Measurements from ENCODE around the gene PITPNC1.

The PITPNC1 gene

GRCh38 chr17:67436233-67436632 lies 59.2 kb downstream of the PITPNC1 start:
- no peak for TF ChIP-seq CTCF (IDR thresholded peaks at IDR 0.05)
- Histone ChIP-seq H3K27me3 (ENCODE audit: control insufficient read depth, insufficient read depth, low read length) (no peaks in the 10 kb centered on the region), H3K4me2 (ENCODE audit: low read length) (no peak overlapping the region), H3K9ac (no peak overlapping the region), H3K36me3 (ENCODE audit: control insufficient read depth, insufficient read depth, low read length) (no peaks in the 10 kb centered on the region), H3K9me3 (ENCODE audit: control insufficient read depth, low read length) (no peaks in the 10 kb centered on the region), H3K4me1 (no peaks in the 10 kb centered on the region), H3K4me3 (ENCODE audit: low read depth, low read length) (no peak overlapping the region), H2AFZ (no peak overlapping the region), H3K79me2 (no peaks in the 10 kb centered on the region), H3K27ac (no peak overlapping the region)

DNA sequence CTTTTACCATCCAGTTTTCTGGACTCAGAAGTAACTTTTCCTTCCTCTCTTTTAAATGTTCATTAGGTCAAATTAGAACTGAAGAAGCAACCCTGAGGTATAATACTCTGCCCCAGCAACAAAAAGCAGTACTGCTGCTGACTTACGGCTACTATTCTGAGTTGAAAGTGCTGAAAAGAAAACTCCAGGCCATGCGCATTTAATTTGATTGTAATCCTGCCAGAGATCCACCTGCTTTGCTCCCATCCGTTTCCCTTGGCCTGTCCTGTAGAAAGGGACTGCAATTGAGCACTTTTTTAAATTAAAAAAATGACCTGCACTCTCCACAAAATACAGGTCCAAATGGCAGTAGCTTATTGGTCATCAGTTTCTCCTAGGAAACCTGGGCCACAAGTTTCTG lies 61.6 kb downstream of the PITPNC1 start:
- Histone ChIP-seq H2AFZ (no peak overlapping the region), H3K27me3 (ENCODE audit: control insufficient read depth, insufficient read depth, low read length) (no peaks in the 10 kb centered on the region), H3K79me2 (no peaks in the 10 kb centered on the region), H3K4me3 (ENCODE audit: low read depth, low read length) (no peak overlapping the region), H3K4me1 (no peaks in the 10 kb centered on the region), H3K9ac (no peak overlapping the region), H3K4me2 (ENCODE audit: low read length) (no peak overlapping the region), H3K9me3 (ENCODE audit: control insufficient read depth, low read length) (no peaks in the 10 kb centered on the region), H3K27ac (no peak overlapping the region), H3K36me3 (ENCODE audit: control insufficient read depth, insufficient read depth, low read length) (no peaks in the 10 kb centered on the region)
- no peak for TF ChIP-seq CTCF (IDR thresholded peaks at IDR 0.05)

DNA sequence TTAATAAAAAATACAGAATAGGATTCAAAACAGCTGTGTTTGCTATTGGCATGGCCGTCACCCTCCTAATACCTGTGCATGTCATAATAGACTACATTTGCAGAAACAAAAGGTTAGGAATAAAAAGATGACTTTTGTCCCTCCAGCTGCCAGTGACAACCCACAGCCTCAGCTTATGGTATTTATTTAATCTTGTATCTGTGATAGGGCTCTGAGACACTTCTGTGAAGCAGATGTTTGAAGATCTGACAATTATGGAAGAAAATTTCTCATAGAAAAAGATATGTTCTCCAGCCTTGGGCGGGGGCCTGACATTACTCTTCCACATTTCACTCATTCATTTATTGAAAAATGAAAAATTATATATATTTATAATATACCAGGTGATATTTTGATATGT lies 62.2 kb downstream of the PITPNC1 start:
- Histone ChIP-seq H3K36me3 (ENCODE audit: control insufficient read depth, insufficient read depth, low read length) (no peaks in the 10 kb centered on the region), H3K27ac (no peak overlapping the region), H3K9ac (no peak overlapping the region)

DNA sequence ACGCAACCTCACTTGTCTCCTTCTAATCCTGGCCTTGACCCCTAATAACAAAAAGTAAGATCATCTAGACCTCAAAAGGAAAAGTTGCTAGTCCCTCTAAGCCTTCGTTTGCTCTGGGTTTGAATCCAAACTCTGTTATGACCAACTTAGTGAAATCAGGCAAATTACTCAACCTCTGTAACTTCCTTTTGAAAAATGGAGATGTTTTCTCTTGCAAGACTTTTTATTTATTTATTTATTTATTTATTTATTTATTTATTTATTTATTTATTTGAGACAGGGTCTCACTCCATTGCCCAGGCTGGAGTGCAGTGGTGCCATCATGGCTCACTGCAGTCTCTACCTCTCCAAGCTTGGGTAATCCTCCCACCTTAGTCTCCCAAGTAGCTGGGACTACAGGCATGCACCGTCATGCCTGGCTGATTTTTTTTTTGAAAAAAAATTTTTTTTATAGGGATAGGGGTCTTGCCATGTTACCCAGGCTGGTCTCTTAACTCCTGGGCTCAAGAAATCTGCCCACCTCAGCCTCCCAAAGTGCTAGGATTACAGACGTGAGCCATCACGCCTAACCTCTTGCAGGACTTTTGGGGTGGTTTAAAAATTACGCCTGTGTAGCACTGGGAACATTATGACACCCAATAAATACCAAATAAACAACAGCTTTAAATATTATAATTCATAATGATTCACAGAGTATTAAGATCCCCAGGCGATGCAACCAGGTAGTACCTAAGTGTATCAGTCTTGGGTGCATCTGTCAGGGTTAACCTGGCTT lies 63.4 kb downstream of the PITPNC1 start:
- Histone ChIP-seq H3K27ac (peak overlapping the region; percentile 3), H2AFZ (no peak overlapping the region), H3K4me3 (ENCODE audit: low read depth, low read length) (no peak overlapping the region), H3K36me3 (ENCODE audit: control insufficient read depth, insufficient read depth, low read length) (no peaks in the 10 kb centered on the region), H3K27me3 (ENCODE audit: control insufficient read depth, insufficient read depth, low read length) (no peaks in the 10 kb centered on the region), H3K79me2 (no peaks in the 10 kb centered on the region), H3K9me3 (ENCODE audit: control insufficient read depth, low read length) (no peaks in the 10 kb centered on the region), H3K4me1 (no peaks in the 10 kb centered on the region), H3K9ac (no peak overlapping the region), H3K4me2 (ENCODE audit: low read length) (no peak overlapping the region)
- TF ChIP-seq CTCF (IDR thresholded peaks at IDR 0.05): no peak

More for the DNA sequence above, 62.2 kb downstream of the PITPNC1 start:
- Histone ChIP-seq H3K79me2 (no peaks in the 10 kb centered on the region), H2AFZ (no peak overlapping the region), H3K4me1 (no peaks in the 10 kb centered on the region), H3K9me3 (ENCODE audit: control insufficient read depth, low read length) (no peaks in the 10 kb centered on the region), H3K27me3 (ENCODE audit: control insufficient read depth, insufficient read depth, low read length) (no peaks in the 10 kb centered on the region), H3K4me3 (ENCODE audit: low read depth, low read length) (no peak overlapping the region), H3K4me2 (ENCODE audit: low read length) (no peak overlapping the region)
- TF ChIP-seq CTCF (IDR thresholded peaks at IDR 0.05): no peak
